CD4-positive, alpha-beta T cell (primary cell): Measurements from ENCODE around the gene THSD7A. TPM values are rescaled to one million over a fixed set of nuclear protein-coding genes. Genes with fewer than 3 reads are reported as not detected.

Experiments used
- ATAC-seq: fragments of 200-7000 bp; cut with Tn5 transposase; one replicate; pipeline ENCODE4 v1.10.0; 2022; ENCODE audit warnings: mild to moderate bottlenecking; ENCODE audit not compliant: poor library complexity
- CTCF ChIA-PET: fragments of 350-600 bp; sonication (Branson Sonifier 250); formaldehyde crosslinking; loops from one replicate; lab custom pipeline; 2021; ENCODE audit warnings: antibody characterized with exemption, inconsistent platforms; lab: Charles Lee
- POLR2A ChIA-PET: fragments of 350-600 bp; sonication (Branson Sonifier 250); formaldehyde crosslinking; loops from one replicate; lab custom pipeline; 2021; ENCODE audit warnings: antibody characterized with exemption, inconsistent platforms; lab: Charles Lee
- DNase-seq, 14 experiments: peaks; one replicate each; pipeline ENCODE4 v3.0.0-alpha.2; 2013 to 2020; ENCODE audit warnings: mixed read lengths in 2 of 14
- H3K27ac ChIP-seq, 2 donors: one replicate each; pipeline versions ENCODE4 v1.5.1 to v1.7.0; 2013; ENCODE audit warnings: low read length in 2 of 2, low read depth in 1 of 2, mild to moderate bottlenecking in 1 of 2
- H3K27me3 ChIP-seq, 2 experiments: 1 replicate in 1 of 2; 2 replicates in 1 of 2; pipeline versions ENCODE4 v1.6.1 to v1.7.0; 2013; ENCODE audit warnings: low read length in 2 of 2, control low read depth in 1 of 2, mild to moderate bottlenecking in 1 of 2, moderate library complexity in 1 of 2; ENCODE audit not compliant: insufficient read depth in 2 of 2, control insufficient read depth in 1 of 2
- H3K36me3 ChIP-seq: one replicate; pipeline ENCODE4 v1.6.1; 2013; ENCODE audit warnings: low read length, control low read depth; ENCODE audit not compliant: insufficient read depth
- H3K4me1 ChIP-seq: one replicate; pipeline ENCODE4 v1.6.1; 2013; ENCODE audit warnings: low read length, control low read depth; ENCODE audit not compliant: insufficient read depth
- H3K4me3 ChIP-seq: one replicate; pipeline ENCODE4 v1.5.1; 2013; ENCODE audit warnings: mild to moderate bottlenecking, low read length, moderate library complexity
- H3K9me3 ChIP-seq, 2 experiments: 1 replicate in 1 of 2; 2 replicates in 1 of 2; pipeline versions ENCODE4 v1.6.1 to v1.7.0; 2013; ENCODE audit warnings: low read length in 2 of 2, mild to moderate bottlenecking in 2 of 2, control low read depth in 1 of 2, moderate library complexity in 1 of 2; ENCODE audit not compliant: control insufficient read depth in 1 of 2, insufficient read depth in 1 of 2
- H3K27ac Mint-ChIP-seq: one replicate; pipeline ENCODE4 v1.8.0; 2020; ENCODE audit warnings: mixed read lengths
- H3K27me3 Mint-ChIP-seq: one replicate; pipeline ENCODE4 v1.8.0; 2021; ENCODE audit warnings: mixed read lengths
- H3K36me3 Mint-ChIP-seq: one replicate; pipeline ENCODE4 v1.8.0; 2021; ENCODE audit warnings: low read depth, mixed read lengths
- H3K4me1 Mint-ChIP-seq: one replicate; pipeline ENCODE4 v1.8.0; 2021; ENCODE audit warnings: low read depth, mixed read lengths
- H3K4me3 Mint-ChIP-seq: one replicate; pipeline ENCODE4 v1.8.0; 2020; ENCODE audit warnings: mild to moderate bottlenecking, mixed read lengths
- H3K9me3 Mint-ChIP-seq: one replicate; pipeline ENCODE4 v1.8.0; 2020; ENCODE audit warnings: mixed read lengths
- CTCF ChIP-seq: fragments of 200-600 bp; IDR thresholded peaks from one replicate; pipeline ENCODE4 v1.8.0; 2022; ENCODE audit warnings: antibody characterized with exemption, mild to moderate bottlenecking
- intact Hi-C, 2 experiments: fragments of 100-400 bp; cut with DNase I in 1 of 2; cut with micrococcal nuclease in 1 of 2; formaldehyde crosslinking; loops; one replicate each; pipeline versions ENCODE4 v1.15.1 to v1.9.0; 2023 to 2025; cut with DNase I, micrococcal nuclease
- total RNA-seq, 174 experiments: library from RNA in 2 of 174; stranded (reverse) in 2 of 174; gene quantifications; one replicate each; pipeline ENCODE4 v1.2.3 and lab custom pipeline; 2021 to 2026

Gene THSD7A
- total RNA-seq, 2 experiments from 2014 or later: not detected

- Histone ChIP-seq H3K36me3 (no peaks in the 10 kb centered on the region), H3K4me3 (no peak overlapping the region), H3K27me3 (no peaks in the 10 kb centered on the region), H3K9me3 (no peaks in the 10 kb centered on the region), H3K27ac (no peak overlapping the region), H3K4me1 (no peaks in the 10 kb centered on the region)
- no peak overlapping the region for H3K4me3 Mint-ChIP-seq
- H3K27ac Mint-ChIP-seq: no peak overlapping the region
- no peaks in the 10 kb centered on the region for H3K4me1 Mint-ChIP-seq
- no peaks in the 10 kb centered on the region for H3K36me3 Mint-ChIP-seq
- ATAC-seq (no peak), DNase-seq (no peak)
- ChIA-PET POLR2A (no interaction called here), CTCF (no interaction called here)
- intact Hi-C loops: no loop called here
- TF ChIP-seq CTCF: no peak
- peaks cover 3% of the 10 kb centered on the region for H3K9me3 Mint-ChIP-seq
- H3K27me3 Mint-ChIP-seq: no peaks in the 10 kb centered on the region
Measured at GRCh38 chr7:11630355-11630754, 201.6 kb downstream of the THSD7A start.

- CTCF ChIA-PET: no interaction called here
- Histone ChIP-seq H3K9me3 (no peaks in the 10 kb centered on the region), H3K27ac (no peak overlapping the region), H3K27me3 (no peaks in the 10 kb centered on the region), H3K4me3 (no peak overlapping the region), H3K4me1 (no peaks in the 10 kb centered on the region), H3K36me3 (no peaks in the 10 kb centered on the region)
- Mint-ChIP-seq H3K27ac (no peak overlapping the region), H3K9me3 (peaks cover 3% of the 10 kb centered on the region), H3K4me1 (no peaks in the 10 kb centered on the region), H3K4me3 (no peak overlapping the region), H3K27me3 (no peaks in the 10 kb centered on the region), H3K36me3 (no peaks in the 10 kb centered on the region)
- POLR2A ChIA-PET: no interaction called here
- no peak for TF ChIP-seq CTCF
- intact Hi-C loops: no loop called here
- no peak for DNase-seq
- ATAC-seq: no peak
Measured at GRCh38 chr7:11625669-11626068, 206.3 kb downstream of the THSD7A start.

GRCh38 chr7:11623093-11623678, 208.8 kb downstream of the THSD7A start:
- Histone ChIP-seq H3K27me3 (no peaks in the 10 kb centered on the region), H3K27ac (no peak overlapping the region), H3K4me3 (no peak overlapping the region), H3K9me3 (peaks cover 0 to 4% of the 10 kb centered on the region in 2 experiments), H3K4me1 (no peaks in the 10 kb centered on the region), H3K36me3 (no peaks in the 10 kb centered on the region)
- H3K4me3 Mint-ChIP-seq: no peak overlapping the region
- no peak for TF ChIP-seq CTCF
- no peaks in the 10 kb centered on the region for H3K4me1 Mint-ChIP-seq
- no peaks in the 10 kb centered on the region for H3K27me3 Mint-ChIP-seq
- no peak for ATAC-seq
- intact Hi-C loops: no loop called here
- no peaks in the 10 kb centered on the region for H3K36me3 Mint-ChIP-seq
- DNase-seq: no peak
- ChIA-PET CTCF (no interaction called here), POLR2A (no interaction called here)
- peaks cover under 1% of the 10 kb centered on the region for H3K9me3 Mint-ChIP-seq
- no peak overlapping the region for H3K27ac Mint-ChIP-seq
